Activated T-cell treated with anti-CD3 and anti-CD28 coated beads, Interleukin-2, amount 50 U/mL, for 4 hours (primary cell): ENCODE data around the gene DCX. TPM values are rescaled to one million over a fixed set of nuclear protein-coding genes. Genes with fewer than 3 reads are reported as not detected.

Experiments
- ATAC-seq, 2 donors: fragments of 200-7000 bp; cut with Tn5 transposase; one replicate each; pipeline ENCODE4 v1.10.0; 2021
- DNase-seq: peaks from one replicate; pipeline ENCODE4 v3.0.0-alpha.2; 2020
- H3K27me3 Mint-ChIP-seq: one replicate; pipeline ENCODE4 v1.8.0; 2021; ENCODE audit warnings: low read depth, mixed read lengths
- H3K36me3 Mint-ChIP-seq: one replicate; pipeline ENCODE4 v1.8.0; 2022; ENCODE audit warnings: mixed read lengths; ENCODE audit not compliant: insufficient read depth
- H3K4me1 Mint-ChIP-seq: one replicate; pipeline ENCODE4 v1.8.0; 2021; ENCODE audit warnings: low read depth, mixed read lengths
- H3K4me3 Mint-ChIP-seq: one replicate; pipeline ENCODE4 v1.8.0; 2021; ENCODE audit warnings: mild to moderate bottlenecking, moderate library complexity, mixed read lengths
- H3K9me3 Mint-ChIP-seq: one replicate; pipeline ENCODE4 v1.8.0; 2021; ENCODE audit warnings: mixed read lengths
- total RNA-seq, 3 donors: library from RNA; stranded (reverse); gene quantifications; one replicate each; pipeline ENCODE4 v1.2.1, GENCODE V29; 2021

Gene DCX
- total RNA-seq, 3 donors from 2014 or later, result not detected

DNA sequence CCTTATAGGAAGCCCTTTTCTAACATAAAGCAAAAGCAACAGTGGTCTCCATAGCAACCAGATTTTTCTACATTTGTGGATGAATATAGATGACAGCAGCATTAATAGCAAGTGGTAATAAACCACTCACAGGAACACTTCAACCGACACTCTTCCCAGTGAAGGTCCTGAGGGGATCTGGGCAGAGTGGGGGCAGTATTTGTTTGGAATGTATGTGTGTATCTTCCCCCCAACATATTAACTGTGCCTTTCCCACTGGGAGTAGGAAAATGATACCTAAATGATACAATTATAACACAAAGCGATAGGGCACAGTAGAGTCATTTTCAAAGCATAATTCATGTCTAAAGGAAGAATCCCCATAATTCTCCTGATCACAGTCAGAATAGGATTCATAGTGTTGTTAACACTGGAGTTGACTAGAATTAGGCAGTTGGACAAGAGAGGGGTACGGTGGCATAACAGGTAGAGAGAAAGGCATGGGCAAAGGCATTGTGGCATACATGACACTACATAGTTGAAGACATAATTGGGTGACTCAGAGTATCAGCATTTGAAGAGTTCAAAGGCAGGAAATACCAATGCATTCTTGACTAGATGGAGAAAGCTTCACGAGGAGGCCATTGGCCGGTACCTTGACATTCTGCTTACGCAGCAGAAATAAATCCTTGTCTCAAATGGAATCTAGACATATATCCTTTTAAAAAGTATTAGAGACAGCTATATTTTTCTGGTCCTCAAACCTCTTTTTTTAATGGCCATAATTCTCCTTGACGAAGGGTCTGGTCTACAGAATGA, 156.9 kb downstream of the DCX start:
- no peaks in the 10 kb centered on the region for H3K9me3 Mint-ChIP-seq
- H3K27me3 Mint-ChIP-seq, result peaks cover 5% of the 10 kb centered on the region
- DNase-seq (no peak), ATAC-seq (no peak)
- no peak overlapping the region for H3K4me3 Mint-ChIP-seq
- H3K4me1 Mint-ChIP-seq, result no peaks in the 10 kb centered on the region
- H3K36me3 Mint-ChIP-seq, result no peaks in the 10 kb centered on the region

DNA sequence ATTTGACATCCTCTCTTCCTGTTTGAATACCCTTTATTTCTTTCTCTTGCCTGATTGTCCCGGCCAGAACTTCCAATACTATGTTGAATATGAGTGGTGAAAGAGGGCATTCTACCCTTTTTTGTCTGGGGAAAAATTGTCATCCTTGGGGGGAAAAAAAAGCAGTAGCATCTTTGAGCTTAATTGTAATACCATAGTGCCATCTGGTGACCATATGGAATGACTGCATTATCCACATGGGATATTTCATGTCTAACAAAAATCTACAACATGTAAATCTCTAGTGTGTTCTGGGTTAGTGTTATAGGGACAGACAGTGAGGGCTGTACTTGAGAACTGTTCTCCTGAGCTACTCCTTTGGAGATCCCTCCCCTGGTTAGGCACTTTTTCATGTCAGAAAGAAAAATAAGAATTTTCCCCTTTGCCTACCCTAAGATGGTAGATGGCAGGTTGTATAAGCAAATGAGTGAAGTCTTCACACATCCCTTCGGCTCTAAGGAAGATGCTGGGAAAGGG, 167.7 kb downstream of the DCX start:
- Mint-ChIP-seq H3K9me3 (no peaks in the 10 kb centered on the region), H3K36me3 (no peaks in the 10 kb centered on the region), H3K4me3 (no peak overlapping the region), H3K4me1 (no peaks in the 10 kb centered on the region), H3K27me3 (peaks cover 3% of the 10 kb centered on the region)
- ATAC-seq (no peak), DNase-seq (no peak)

Other genes starting within 250 kb of the DCX start
- gene CAPN6, start 141.7 kb downstream of the DCX start, total RNA-seq, result not detected
- not detected for gene SERTM2, start 99.5 kb upstream of the DCX start, total RNA-seq